Lower lobe of right lung (tissue), 2 donors: ENCODE measurements around the gene NKAIN4. TPM values are rescaled to one million over a fixed set of nuclear protein-coding genes. Genes with fewer than 3 reads are reported as not detected.

Experiments
- ATAC-seq, 2 donors: fragments of 200-7000 bp; cut with Tn5 transposase; one replicate each; pipeline ENCODE4 v1.9.1; 2020 to 2022; ENCODE audit warnings: mild to moderate bottlenecking in 2 of 2, moderate library complexity in 2 of 2
- DNase-seq: peaks from one replicate; pipeline ENCODE4 v3.0.0-alpha.2; 2020
- H3K27ac ChIP-seq: fragments of 200-600 bp; one replicate; pipeline ENCODE4 v1.8.0; 2022
- H3K27me3 ChIP-seq: fragments of 200-600 bp; one replicate; pipeline ENCODE4 v1.8.0; 2022; ENCODE audit warnings: low read depth
- H3K36me3 ChIP-seq: fragments of 200-600 bp; one replicate; pipeline ENCODE4 v1.8.0; 2022; ENCODE audit warnings: mild to moderate bottlenecking
- H3K4me1 ChIP-seq: fragments of 200-600 bp; one replicate; pipeline ENCODE4 v1.8.0; 2022
- H3K4me3 ChIP-seq: fragments of 200-600 bp; one replicate; pipeline ENCODE4 v1.8.0; 2022; ENCODE audit warnings: mild to moderate bottlenecking
- H3K9me3 ChIP-seq: fragments of 200-600 bp; one replicate; pipeline ENCODE4 v1.8.0; 2022
- intact Hi-C: fragments of 100-400 bp; cut with DNase I; formaldehyde crosslinking; loops from one replicate; pipeline ENCODE4 v1.11.0; 2022
- total RNA-seq: library from RNA; stranded (reverse); fragmentation: NEBNext Ultra II Directional; extraction: Animal tissue kit (Norgen Biotek cat#: 25700); gene quantifications from one replicate; pipeline ENCODE4 v1.2.1, GENCODE V29; 2021
- TF ChIP-seq, protein P1 (sequence below): fragments of 200-600 bp; IDR thresholded peaks from one replicate; pipeline ENCODE4 v1.8.0; 2022; ENCODE audit warnings: antibody characterized with exemption, mild to moderate bottlenecking
- donor health status: DM: no; HTN: yes; CAD: no; lungs with severe emphysema.

The NKAIN4 gene
- total RNA-seq, 1 donor from 2014 or later: not detected

- no peak for DNase-seq
- Histone ChIP-seq H3K27me3 (no peaks in the 10 kb centered on the region), H3K4me3 (no peak overlapping the region), H3K9me3 (no peaks in the 10 kb centered on the region), H3K36me3 (peaks cover 92% of the 10 kb centered on the region), H3K4me1 (no peaks in the 10 kb centered on the region), H3K27ac (no peak overlapping the region)
- peak in 1 of 2 donors; percentile 6 for ATAC-seq
- TF ChIP-seq, protein P1, sequence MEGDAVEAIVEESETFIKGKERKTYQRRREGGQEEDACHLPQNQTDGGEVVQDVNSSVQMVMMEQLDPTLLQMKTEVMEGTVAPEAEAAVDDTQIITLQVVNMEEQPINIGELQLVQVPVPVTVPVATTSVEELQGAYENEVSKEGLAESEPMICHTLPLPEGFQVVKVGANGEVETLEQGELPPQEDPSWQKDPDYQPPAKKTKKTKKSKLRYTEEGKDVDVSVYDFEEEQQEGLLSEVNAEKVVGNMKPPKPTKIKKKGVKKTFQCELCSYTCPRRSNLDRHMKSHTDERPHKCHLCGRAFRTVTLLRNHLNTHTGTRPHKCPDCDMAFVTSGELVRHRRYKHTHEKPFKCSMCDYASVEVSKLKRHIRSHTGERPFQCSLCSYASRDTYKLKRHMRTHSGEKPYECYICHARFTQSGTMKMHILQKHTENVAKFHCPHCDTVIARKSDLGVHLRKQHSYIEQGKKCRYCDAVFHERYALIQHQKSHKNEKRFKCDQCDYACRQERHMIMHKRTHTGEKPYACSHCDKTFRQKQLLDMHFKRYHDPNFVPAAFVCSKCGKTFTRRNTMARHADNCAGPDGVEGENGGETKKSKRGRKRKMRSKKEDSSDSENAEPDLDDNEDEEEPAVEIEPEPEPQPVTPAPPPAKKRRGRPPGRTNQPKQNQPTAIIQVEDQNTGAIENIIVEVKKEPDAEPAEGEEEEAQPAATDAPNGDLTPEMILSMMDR: no peak
- intact Hi-C loops: no loop called here
These were observed 49.9 kb downstream of the NKAIN4 start for GRCh38 chr20:63204362-63204761.

DNA sequence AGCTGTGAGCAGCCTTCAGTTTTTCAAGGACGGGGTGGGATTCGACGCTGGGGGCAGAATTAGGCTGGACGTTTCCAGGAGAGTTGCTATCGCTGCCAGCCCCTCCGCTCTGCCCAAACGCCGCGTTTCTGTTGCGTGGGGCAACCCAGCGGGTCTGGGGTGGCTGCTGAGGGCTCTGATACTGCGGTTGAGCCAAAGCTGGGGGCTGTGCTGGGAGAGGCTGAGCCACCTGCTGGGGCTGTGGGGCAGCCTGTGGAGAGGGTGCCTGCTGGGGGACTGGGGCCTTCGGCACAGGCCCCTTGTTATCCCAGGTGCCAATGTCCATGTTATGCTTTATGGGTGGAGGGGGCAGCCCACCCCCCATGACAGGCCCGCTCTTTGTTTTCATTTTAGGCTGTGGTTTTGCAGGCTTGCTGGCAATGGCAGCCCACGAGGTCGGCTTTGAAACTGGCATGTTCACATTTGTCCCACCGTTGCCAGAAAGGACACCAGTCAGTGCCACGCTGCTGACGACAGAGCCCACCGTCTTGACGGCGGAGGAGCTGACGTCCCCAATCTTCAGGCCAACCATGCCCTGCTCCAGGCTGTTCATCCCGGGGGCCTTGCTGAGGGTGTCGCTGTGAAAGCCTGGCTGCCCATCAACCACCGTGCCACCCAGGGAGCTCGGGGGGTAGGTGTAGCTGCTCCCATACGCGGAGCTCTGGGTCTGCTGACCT is 51.3 kb downstream of the NKAIN4 start:
- TF ChIP-seq, protein P1: no peak
- Histone ChIP-seq H3K4me3 (no peak overlapping the region), H3K9me3 (no peaks in the 10 kb centered on the region), H3K4me1 (peaks cover 11% of the 10 kb centered on the region), H3K36me3 (peaks cover 78% of the 10 kb centered on the region), H3K27me3 (no peaks in the 10 kb centered on the region), H3K27ac (no peak overlapping the region)
- DNase-seq: no peak
- ATAC-seq: no peak
- intact Hi-C loops: no loop called here

- peaks cover 74% of the 10 kb centered on the region for H3K36me3 ChIP-seq
These were observed 52.2 kb downstream of the NKAIN4 start for GRCh38 chr20:63202021-63202420.

GRCh38 chr20:63198606-63199005 is 55.7 kb downstream of the NKAIN4 start:
- Histone ChIP-seq H3K36me3 (peaks cover 73% of the 10 kb centered on the region), H3K4me1 (peaks cover 13% of the 10 kb centered on the region), H3K27ac (no peak overlapping the region), H3K4me3 (no peak overlapping the region), H3K27me3 (no peaks in the 10 kb centered on the region), H3K9me3 (no peaks in the 10 kb centered on the region)
- ATAC-seq: no peak
- intact Hi-C loops: no loop called here
- DNase-seq: no peak
- TF ChIP-seq, protein P1: no peak

More at GRCh38 chr20:63202021-63202420, 52.2 kb downstream of the NKAIN4 start:
- intact Hi-C loops: no loop called here
- H3K27me3 ChIP-seq: no peaks in the 10 kb centered on the region
- no peak overlapping the region for H3K27ac ChIP-seq
- DNase-seq (no peak), ATAC-seq (no peak)
- H3K9me3 ChIP-seq: no peaks in the 10 kb centered on the region
- TF ChIP-seq, protein P1: no peak
- no peak overlapping the region for H3K4me3 ChIP-seq
- peaks cover 13% of the 10 kb centered on the region for H3K4me1 ChIP-seq

DNA sequence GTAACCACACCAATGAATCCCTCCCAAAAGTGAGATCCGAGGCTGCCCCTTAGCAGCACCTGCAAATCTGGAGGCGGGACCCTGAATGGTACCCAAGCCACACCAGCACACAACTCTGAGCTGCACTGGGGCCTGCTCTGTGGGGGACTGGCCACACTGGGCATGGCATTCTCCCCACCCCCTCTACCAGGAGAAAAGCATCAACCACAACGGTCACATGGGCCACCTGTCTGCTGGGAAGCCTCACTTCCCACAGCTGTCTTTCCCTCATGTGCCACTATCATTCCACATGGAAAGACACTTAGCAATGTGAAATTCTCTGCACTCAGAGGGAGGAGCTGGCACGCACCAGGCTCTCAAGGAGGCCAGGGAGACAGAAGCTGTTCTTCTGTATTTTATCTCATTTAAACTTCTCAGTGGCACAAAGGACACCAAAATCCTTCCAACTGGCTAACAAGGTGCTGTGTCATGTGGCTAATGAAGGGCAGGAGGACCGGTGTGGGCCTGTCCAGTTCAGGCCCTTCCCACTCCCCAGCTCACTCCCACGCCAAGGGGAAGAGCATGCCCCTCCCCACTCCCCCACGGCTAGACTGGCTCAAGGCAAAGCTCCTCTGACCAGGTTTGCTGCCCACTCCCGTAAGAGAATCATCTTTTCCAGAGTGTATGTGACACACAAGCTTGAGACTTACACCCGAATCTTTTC is 57.3 kb downstream of the NKAIN4 start:
- Histone ChIP-seq H3K36me3 (peaks cover 56% of the 10 kb centered on the region), H3K4me1 (peaks cover 13% of the 10 kb centered on the region), H3K27me3 (no peaks in the 10 kb centered on the region), H3K4me3 (no peak overlapping the region), H3K9me3 (no peaks in the 10 kb centered on the region), H3K27ac (no peak overlapping the region)
- DNase-seq (no peak), ATAC-seq (peak in 1 of 2 donors; percentile 27)
- TF ChIP-seq, protein P1: no peak
- intact Hi-C loops: no loop called here
